T-helper 1 cell (primary cell): ENCODE data around the gene TXNDC9.
"Not testable (repeated sequence)": the region's sequence is repeated elsewhere in the genome, so short reads cannot be mapped to it uniquely, and the experiment has no call there.

ENCODE experiments used
- DNase-seq, 5 donors: peaks; one replicate each; pipeline ENCODE4 v3.0.0-alpha.2; 2012 to 2020

The TXNDC9 gene

DNA sequence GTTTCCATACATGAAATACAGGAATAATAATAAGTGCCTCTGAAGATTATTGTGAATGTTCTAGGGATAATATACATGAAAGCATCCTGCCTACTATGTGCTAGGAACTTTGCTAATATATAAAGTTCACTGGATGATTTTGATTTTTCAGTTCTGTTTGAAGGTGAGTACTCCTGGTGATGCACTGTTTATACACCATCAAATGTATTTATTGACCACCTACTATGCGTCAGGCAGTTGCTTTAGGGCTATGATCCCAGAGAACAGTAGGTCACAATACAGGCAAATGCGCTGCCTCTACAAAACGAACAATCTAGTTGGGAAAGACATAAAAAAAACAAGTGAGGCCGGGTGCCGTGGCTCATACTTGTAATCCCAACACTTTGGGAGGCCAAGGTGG, 10.7 kb downstream of the TXNDC9 start:
- DNase-seq, result no peak

- not testable (repeated sequence) for DNase-seq
Measured at GRCh38 chr2:99317873-99318200, 18.3 kb downstream of the TXNDC9 start.

DNA sequence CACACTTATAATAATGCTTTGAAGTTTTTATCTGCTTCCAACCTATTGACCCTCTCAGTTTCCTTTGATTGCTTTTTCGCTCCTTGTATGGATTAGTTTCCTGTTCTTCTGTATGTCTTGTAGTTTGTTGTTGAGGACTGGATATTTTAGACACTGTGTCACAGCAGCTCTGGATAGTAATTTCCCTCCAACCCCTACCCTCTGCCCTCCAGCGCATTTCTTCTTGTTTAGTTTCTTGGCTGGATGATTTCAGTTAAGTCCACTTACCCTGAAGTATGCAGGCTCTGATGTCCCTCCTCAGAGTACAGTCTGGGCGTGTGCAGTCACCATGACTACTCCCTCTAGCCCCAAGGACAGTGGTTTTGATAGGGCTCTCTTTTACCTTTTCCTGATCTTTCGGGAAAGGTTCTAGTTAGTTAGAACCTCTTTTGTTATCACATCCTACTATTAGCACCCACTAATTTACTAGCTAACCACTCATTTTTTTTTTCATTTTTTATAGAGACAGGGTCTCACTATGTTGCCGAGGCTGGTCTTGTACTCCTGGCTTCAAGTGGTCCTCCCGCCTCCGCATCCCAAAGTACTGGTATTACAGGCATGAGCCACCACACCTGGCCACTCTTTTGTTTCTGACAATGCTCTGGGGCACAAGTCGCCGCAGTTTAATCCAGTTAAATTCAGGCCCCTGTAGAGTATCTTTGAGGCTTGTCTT, 18.8 kb downstream of the TXNDC9 start:
- DNase-seq, result no peak

DNA sequence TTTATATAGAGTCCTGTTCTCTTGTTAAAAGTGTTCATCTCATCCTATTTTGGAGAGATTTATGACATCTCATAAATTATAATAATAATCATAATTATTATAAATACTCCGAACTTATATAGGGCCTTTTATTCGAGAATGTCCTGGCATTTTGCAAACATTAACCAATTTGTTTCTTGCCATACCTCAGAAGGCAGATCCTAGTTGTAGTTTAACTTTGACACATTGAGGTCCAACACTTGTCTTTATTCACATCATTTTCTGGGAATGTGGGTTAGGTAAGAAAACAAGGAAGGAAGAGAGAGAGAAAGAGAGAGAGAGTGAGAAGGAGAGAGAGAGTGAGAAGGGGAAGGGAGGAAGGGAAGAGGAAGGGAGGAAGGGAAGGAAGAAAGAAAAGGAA, 35.0 kb downstream of the TXNDC9 start, which contains the start of gene LYG1:
Gene LYG1 (minus strand): TSS at position 101 of the 400 bp plus-strand sequence. CDS start 5,527 bp downstream, outside the sequence.
- DNase-seq, result not testable (repeated sequence)

DNA sequence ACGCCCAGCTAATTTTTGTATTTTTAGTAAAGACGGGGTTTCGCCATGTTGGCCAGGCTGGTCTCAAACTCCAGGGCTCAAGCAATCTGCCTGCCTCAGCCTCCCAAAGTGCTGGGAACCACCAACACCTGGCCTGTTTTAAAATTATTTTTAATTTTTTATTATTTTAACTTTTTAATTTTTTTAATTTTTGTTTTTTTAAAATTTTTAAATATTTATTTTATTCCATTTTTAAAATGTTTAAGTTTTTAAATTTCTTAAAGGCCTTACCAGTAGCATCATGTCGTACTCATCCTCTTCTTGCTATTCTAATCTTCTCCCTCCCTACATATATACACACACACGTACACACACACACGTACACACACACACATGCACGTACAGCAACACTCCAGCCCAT, 36.6 kb downstream of the TXNDC9 start:
- DNase-seq, result no peak

DNA sequence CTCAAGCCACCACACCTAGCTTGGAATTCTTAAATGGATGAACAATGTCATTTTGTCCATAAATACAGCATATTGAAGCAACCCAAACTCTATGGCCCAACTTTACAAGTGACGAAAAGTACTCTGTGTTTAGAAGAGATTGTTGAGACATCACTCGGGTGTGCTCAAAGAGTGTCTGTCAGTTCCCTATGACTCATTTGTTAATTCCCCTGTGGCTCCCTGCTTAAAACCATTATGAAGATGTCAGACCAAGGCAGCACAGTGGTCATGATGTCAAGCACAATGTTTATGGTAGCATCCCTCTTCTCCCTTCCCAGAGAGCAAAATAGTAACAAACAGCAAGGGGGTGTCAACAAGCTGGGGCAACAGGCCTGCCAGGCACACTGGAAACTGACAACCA, 38.1 kb downstream of the TXNDC9 start:
- no peak for DNase-seq

DNA sequence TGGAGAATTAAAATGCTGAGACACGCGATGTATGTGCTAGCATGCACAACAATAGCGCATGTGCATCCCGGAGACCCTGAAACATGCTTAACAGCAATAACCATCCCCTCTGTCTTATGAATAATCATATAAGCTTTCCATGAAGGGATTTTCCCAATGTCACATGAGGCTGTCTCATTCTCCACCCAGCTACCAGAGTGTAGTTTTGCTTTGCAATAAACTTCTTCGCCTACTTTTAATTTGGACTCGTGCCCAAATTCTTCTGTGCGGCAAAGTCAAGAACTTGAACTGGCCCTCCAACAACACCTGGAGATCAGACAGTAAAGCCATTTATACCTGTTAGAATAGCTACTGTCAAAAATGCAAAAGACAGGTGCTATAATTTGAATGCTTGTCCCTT, 50.6 kb downstream of the TXNDC9 start:
- DNase-seq, result no peak

GRCh38 chr2:99279969-99280695, 56.0 kb downstream of the TXNDC9 start:
- DNase-seq, result no peak

DNA sequence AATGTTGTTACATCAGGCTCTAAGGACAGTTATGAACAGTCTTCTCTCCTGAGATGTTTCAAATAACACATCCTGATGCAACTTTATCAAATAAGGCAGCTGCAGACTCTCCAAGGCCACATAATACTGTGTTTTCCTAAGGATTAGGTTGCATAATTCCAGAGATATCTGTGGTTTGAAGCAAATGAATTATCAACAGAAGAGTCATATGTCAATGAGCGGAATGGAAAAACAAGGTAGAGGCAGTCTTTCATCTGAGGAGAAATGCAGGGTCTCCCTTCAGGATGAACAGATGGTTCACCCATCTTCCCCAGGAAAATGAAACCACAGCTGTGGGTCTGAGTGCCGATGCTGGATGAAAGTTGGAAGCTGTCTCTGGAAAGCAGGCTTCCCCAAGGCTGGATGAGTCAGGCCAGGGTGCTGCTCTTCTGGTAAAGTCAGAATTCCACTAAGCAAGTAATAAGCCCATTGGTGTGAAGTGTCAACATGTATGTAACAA, 57.3 kb downstream of the TXNDC9 start:
- no peak for DNase-seq

DNA sequence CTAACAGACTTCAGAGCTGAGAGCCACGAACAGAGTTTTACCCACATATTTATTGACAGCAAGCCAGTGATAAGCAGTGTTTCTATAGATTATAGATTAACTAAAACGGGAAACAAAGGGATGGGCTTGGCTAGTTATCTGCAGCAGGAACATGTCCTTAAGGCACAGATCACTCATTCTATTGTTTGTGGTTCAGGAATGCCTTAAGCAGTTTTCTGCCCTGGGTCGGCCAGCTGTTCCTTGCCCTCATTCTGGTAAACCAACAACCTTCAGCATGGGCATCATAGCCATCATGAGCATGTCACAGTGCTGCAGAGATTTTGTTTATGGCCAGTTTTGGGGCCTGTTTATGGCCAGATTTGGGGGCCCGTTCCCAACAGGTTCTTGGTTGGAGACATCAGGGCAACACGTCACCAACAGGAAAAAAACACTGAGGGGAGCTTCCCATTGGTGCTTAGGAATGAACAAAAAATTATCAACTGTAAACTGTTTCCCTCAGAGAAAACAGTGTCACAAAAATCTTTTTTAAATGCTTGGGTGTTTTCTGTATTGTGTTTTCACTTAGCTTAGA, 57.9 kb downstream of the TXNDC9 start:
- not testable (repeated sequence) for DNase-seq

DNA sequence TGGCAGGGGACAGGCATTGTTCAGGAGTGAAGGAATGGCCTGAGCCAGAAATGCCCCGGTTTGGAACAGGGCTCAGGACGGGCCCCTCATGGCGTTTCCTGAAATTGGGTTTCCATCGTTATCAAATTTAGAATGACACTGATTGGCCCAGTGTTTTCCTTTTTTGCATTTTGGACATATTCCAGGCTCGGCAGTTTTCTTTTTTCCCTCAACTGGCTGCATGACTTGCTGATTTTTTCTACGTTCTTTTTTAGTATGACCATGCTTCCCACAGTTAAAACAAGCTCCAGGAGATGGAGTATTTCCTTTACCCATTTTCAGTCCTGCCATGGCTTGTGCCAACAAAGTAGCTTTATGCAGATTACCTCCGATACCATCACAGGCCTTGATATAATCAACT, 60.3 kb downstream of the TXNDC9 start:
- no peak for DNase-seq
